BE2C (cell line): Measurements from ENCODE around the gene KRT17.
"Not testable (repeated sequence)": the region's sequence is repeated elsewhere in the genome, so short reads cannot be mapped to it uniquely, and the experiment has no call there.

ENCODE experiments used
- DNase-seq: peaks from one replicate; pipeline ENCODE4 v3.0.0-alpha.2; 2020
- H3K27me3 ChIP-seq: fragments of 250-450 bp; sonication (Bioruptor Pico); 2 replicates; pipeline ENCODE4 v1.5.1; 2020; ENCODE audit warnings: mild to moderate bottlenecking
- H3K36me3 ChIP-seq: fragments of 250-450 bp; sonication (Bioruptor Pico); 2 replicates; pipeline ENCODE4 v1.5.1; 2020; ENCODE audit warnings: mild to moderate bottlenecking
- H3K4me1 ChIP-seq: fragments of 250-450 bp; sonication (Bioruptor Pico); 2 replicates; pipeline ENCODE4 v1.5.1; 2020
- H3K4me3 ChIP-seq: 2 replicates; pipeline ENCODE4 v1.5.1; 2011; ENCODE audit warnings: low read depth, low read length
- H3K9me3 ChIP-seq: fragments of 250-450 bp; sonication (Bioruptor Pico); 2 replicates; pipeline ENCODE4 v1.5.1; 2020
- TF ChIP-seq, protein P1 (sequence below): IDR thresholded peaks from 2 replicates; pipeline ENCODE4 v1.5.1; 2012; ENCODE audit warnings: mild to moderate bottlenecking, low read depth, low read length

KRT17 gene

GRCh38 chr17:41627316-41628072 is 3.1 kb upstream of the KRT17 start:
- DNase-seq: no peak
- Histone ChIP-seq H3K36me3 (no peaks in the 10 kb centered on the region), H3K27me3 (no peaks in the 10 kb centered on the region), H3K4me1 (no peaks in the 10 kb centered on the region), H3K9me3 (no peaks in the 10 kb centered on the region), H3K4me3 (no peak overlapping the region)
- TF ChIP-seq, protein P1, sequence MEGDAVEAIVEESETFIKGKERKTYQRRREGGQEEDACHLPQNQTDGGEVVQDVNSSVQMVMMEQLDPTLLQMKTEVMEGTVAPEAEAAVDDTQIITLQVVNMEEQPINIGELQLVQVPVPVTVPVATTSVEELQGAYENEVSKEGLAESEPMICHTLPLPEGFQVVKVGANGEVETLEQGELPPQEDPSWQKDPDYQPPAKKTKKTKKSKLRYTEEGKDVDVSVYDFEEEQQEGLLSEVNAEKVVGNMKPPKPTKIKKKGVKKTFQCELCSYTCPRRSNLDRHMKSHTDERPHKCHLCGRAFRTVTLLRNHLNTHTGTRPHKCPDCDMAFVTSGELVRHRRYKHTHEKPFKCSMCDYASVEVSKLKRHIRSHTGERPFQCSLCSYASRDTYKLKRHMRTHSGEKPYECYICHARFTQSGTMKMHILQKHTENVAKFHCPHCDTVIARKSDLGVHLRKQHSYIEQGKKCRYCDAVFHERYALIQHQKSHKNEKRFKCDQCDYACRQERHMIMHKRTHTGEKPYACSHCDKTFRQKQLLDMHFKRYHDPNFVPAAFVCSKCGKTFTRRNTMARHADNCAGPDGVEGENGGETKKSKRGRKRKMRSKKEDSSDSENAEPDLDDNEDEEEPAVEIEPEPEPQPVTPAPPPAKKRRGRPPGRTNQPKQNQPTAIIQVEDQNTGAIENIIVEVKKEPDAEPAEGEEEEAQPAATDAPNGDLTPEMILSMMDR: no peak

DNA sequence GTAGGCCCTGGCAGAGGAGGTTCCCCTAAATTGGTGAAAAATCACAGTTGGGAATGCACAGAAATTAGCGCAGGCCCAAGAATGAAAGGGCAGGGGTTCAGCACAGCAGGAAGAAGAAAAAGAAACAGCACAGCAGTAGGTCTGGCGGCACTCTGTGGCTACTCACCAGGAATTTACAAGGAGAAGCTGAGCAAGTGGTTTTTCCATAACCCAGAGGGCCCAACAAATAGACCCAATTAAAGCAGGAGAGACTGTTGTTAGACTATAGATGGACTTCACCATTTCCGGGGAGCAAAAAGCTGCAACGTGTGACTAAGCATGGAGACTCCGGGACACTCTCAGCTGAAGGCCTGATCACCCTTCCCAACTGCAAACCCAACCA is 2.5 kb upstream of the KRT17 start:
- not testable (repeated sequence) for H3K4me3 ChIP-seq, H3K36me3 ChIP-seq, H3K4me1 ChIP-seq

GRCh38 chr17:41626028-41626913 is 1.9 kb upstream of the KRT17 start:
- not testable (repeated sequence) for H3K4me1 ChIP-seq, H3K9me3 ChIP-seq, H3K4me3 ChIP-seq, H3K27me3 ChIP-seq, H3K36me3 ChIP-seq, DNase-seq

More for the DNA sequence above, 2.5 kb upstream of the KRT17 start:
- not testable (repeated sequence) for H3K9me3 ChIP-seq, DNase-seq, H3K27me3 ChIP-seq

GRCh38 chr17:41625602-41626001 is 1.2 kb upstream of the KRT17 start:
- H3K4me1 ChIP-seq: no peaks in the 10 kb centered on the region; the same call in 1 of the 2 replicates
- no peaks in the 10 kb centered on the region; the same call in 1 of the 2 replicates for H3K9me3 ChIP-seq
- H3K36me3 ChIP-seq: no peaks in the 10 kb centered on the region
- no peak overlapping the region for H3K4me3 ChIP-seq
- no peaks in the 10 kb centered on the region for H3K27me3 ChIP-seq
- TF ChIP-seq, protein P1: no peak
- DNase-seq: no peak

DNA sequence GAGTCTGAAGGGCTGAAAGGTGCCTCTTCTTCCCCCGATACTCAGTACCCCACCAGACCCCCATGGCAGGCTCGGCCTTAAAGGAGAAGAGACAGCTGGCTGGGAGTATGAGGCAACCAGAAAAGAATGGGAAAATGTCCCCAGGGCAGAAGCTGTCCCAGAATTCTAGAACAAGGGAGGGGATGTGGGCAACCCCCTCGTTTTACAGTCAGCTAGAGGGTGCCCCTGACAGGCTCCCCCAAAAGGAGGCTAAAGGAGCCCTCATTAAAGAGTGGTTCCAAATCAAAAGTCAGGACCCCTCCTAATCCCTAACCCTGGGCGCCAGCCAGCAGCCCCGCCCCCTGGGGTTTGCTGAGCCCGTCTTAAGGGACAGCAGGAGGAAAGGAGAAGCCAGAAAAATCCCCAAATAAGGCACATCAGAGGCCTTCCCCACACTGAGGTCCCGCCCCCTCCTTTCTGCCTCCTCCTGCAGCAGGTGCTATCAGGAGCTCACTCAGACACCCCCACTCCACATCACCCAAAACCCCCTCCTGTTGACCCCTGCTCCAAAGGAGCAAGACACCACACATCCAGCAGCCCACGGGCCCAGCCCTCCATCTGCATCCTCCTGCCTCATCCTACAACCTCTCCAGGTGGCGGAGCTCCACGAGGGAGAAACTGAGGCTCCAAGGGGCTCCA is 1.1 kb downstream of the KRT17 start:
- H3K9me3 ChIP-seq, DNase-seq, H3K27me3 ChIP-seq, H3K4me3 ChIP-seq, H3K36me3 ChIP-seq, H3K4me1 ChIP-seq: not testable (repeated sequence)

DNA sequence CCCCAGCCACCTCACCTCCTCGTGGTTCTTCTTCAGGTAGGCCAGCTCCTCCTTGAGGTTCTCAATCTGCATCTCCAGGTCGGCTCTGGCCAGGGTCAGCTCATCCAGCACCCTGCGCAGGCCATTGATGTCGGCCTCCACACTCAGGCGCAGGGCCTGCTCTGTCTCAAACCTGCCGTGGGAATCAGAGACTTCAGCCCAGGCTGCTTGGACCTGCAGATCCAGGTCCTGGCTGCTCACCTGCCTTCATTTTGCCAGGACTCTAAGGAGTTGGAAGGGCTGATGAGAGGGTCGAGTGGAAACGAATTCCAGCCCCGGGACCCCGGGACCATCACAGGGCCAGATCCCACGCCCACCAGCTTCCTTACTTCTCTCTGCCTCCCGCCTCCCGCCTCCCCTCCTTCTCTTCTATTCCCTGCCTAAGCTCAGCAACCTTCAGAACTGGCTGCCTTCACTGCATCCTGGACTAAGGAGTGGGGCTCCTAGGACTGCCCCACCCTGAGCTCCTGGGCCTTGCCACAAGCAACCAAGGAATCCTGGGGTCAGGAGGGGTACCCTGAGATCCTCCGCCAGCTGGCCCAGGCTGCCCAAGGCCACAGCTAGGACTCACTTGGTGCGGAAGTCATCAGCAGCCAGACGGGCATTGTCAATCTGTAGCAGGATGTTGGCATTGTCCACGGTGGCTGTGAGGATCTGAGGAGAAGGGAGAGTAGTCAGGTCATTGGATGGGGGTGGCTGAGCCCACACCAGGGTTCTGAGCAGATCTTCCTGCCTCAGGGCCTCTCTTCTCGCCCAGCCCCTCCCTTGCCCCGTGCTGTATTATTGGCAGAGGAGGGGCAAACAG is 1.8 kb downstream of the KRT17 start:
- H3K27me3 ChIP-seq, H3K36me3 ChIP-seq, H3K4me1 ChIP-seq, H3K4me3 ChIP-seq, H3K9me3 ChIP-seq, DNase-seq: not testable (repeated sequence)

DNA sequence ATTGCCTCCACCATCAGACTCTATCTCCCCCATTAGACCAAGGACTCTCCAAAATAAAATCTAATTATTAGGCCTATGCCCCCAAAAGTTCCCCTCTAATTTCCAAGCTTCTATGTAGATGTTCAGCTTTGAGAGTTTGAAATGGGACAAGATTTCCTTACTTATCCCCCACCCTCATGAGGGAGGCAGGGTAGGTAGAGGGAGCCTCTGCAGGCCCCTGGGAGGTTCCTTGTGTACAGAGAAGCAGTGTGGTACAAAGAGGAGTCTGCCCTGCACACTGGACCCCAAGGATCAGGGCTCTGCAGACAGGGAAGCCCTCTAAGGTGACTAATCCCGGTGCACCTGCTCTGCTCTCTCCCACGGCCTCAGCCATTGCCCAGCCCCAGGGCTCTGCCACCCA is 2.5 kb downstream of the KRT17 start:
- Histone ChIP-seq H3K4me3 (no peak overlapping the region), H3K9me3 (no peaks in the 10 kb centered on the region; the same call in 1 of the 2 replicates), H3K36me3 (no peaks in the 10 kb centered on the region), H3K4me1 (no peaks in the 10 kb centered on the region; the same call in 1 of the 2 replicates), H3K27me3 (no peaks in the 10 kb centered on the region)
- no peak for DNase-seq
- TF ChIP-seq, protein P1: no peak

DNA sequence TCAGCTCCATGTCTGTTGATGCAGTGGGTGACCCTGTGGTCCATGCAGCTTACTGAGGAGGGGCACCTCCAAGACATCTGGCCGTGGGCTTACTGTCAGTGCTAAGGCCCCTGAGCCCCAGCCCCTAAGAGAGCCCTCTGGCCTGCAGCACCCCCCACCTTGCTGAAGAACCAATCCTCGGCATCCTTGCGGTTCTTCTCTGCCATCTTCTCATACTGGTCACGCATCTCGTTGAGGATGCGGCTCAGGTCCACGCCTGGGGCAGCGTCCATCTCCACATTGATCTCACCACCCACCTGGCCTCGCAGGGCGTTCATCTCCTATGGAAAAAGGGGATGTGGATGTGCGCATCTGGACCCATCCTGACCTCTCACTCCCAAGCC is 2.9 kb downstream of the KRT17 start:
- not testable (repeated sequence) for H3K4me3 ChIP-seq, DNase-seq, H3K9me3 ChIP-seq, H3K27me3 ChIP-seq, H3K36me3 ChIP-seq, H3K4me1 ChIP-seq
